Small intestine (tissue), 7 donors: ENCODE measurements around the gene IL17RB. TPM values are rescaled to one million over a fixed set of nuclear protein-coding genes. Genes with fewer than 3 reads are reported as not detected.
A peak's percentile ranks its signal among the peaks of the same experiment; 100 is the strongest.

Source experiments
- DNase-seq, 2 donors: peaks; one replicate each; pipeline versions ENCODE4 v3.0.0 to v3.0.0-alpha.2; 2013
- FAIRE-seq: peaks from 2 replicates; lab custom pipeline; 2012; peaks lifted over from hg19 to GRCh38; lab: Jason Lieb, UNC
- H3K27ac ChIP-seq, 3 donors: one replicate each; pipeline ENCODE4 v1.5.1; 2013; ENCODE audit warnings: low read length in 2 of 3, mild to moderate bottlenecking in 2 of 3, control low read depth in 1 of 3, inconsistent platforms in 1 of 3, low read depth in 1 of 3, moderate library complexity in 1 of 3
- H3K27me3 ChIP-seq, 3 donors: one replicate each; pipeline ENCODE4 v1.6.1; 2013; ENCODE audit warnings: low read length in 3 of 3, inconsistent platforms in 1 of 3; ENCODE audit not compliant: control insufficient read depth in 3 of 3, insufficient read depth in 3 of 3
- H3K36me3 ChIP-seq, 3 donors: one replicate each; pipeline ENCODE4 v1.6.1; 2013; ENCODE audit warnings: low read length in 3 of 3, inconsistent platforms in 1 of 3, low read depth in 1 of 3, mild to moderate bottlenecking in 1 of 3, moderate library complexity in 1 of 3; ENCODE audit not compliant: control insufficient read depth in 3 of 3, insufficient read depth in 2 of 3
- H3K4me1 ChIP-seq, 3 donors: one replicate each; pipeline ENCODE4 v1.6.1; 2013; ENCODE audit warnings: low read length in 2 of 3, inconsistent platforms in 1 of 3, low read depth in 1 of 3, mild to moderate bottlenecking in 1 of 3, moderate library complexity in 1 of 3; ENCODE audit not compliant: control insufficient read depth in 3 of 3, insufficient read depth in 2 of 3
- H3K4me3 ChIP-seq, 3 donors: one replicate each; pipeline ENCODE4 v1.5.1; 2013; ENCODE audit warnings: low read length in 3 of 3, control low read depth in 1 of 3, inconsistent platforms in 1 of 3, low read depth in 1 of 3, mild to moderate bottlenecking in 1 of 3, moderate library complexity in 1 of 3
- H3K9me3 ChIP-seq, 2 donors: one replicate each; pipeline ENCODE4 v1.6.1; 2013; ENCODE audit warnings: low read depth in 1 of 2, low read length in 1 of 2; ENCODE audit not compliant: control insufficient read depth in 2 of 2, insufficient read depth in 1 of 2
- WGBS, 3 donors: extraction: QIAGEN DNeasy Blood & Tissue Kit; methylation state at CpG; one replicate each; pipeline ENCODE4 v1.1.7; 2013; 5-methylcytosine and 5-hydroxymethylcytosine counted together
- polyA plus RNA-seq, 4 donors: library from polyadenylated mRNA; stranded (reverse) in 3 of 4; unstranded in 1 of 4; fragments of 200-250 nt in 3 of 4; fragments of 120-200 nt in 1 of 4; gene quantifications; one replicate each; pipeline versions ENCODE4 v1.2.1 to v1.2.3, GENCODE V29; 2013
- donor health status: healthy with polysubstance abuse.
- donor health status: control.
- donor health status: control.
- donor health status: Bipolar disorder and iron deficiency.
- donor health status: healthy.

Gene IL17RB
- polyA plus RNA-seq, 4 donors, result 2.4 to 14.7 (median 9.8) TPM

GRCh38 chr3:53803124-53803815, 43.1 kb upstream of the IL17RB start:
- DNase-seq, result no peak
- 89 to 92% (median 92%) methylated on average over 18 of the region's 18 CpGs for WGBS, 3 donors
- no peak overlapping the region for H3K4me3 ChIP-seq
- no peak for FAIRE-seq
- peaks cover 0 to 20% (median 0%) of the 10 kb centered on the region in 3 donors for H3K4me1 ChIP-seq
- no peaks in the 10 kb centered on the region for H3K27me3 ChIP-seq
- H3K27ac ChIP-seq, result no peak overlapping the region
- peaks cover 0 to 61% (median 0%) of the 10 kb centered on the region in 3 donors for H3K36me3 ChIP-seq
- H3K9me3 ChIP-seq, result no peaks in the 10 kb centered on the region

GRCh38 chr3:53803816-53804695, 42.3 kb upstream of the IL17RB start:
- Histone ChIP-seq H3K4me3 (no peak overlapping the region), H3K27me3 (no peaks in the 10 kb centered on the region), H3K36me3 (peaks cover 0 to 64% (median 0%) of the 10 kb centered on the region in 3 donors), H3K4me1 (peaks cover 0 to 20% (median 0%) of the 10 kb centered on the region in 3 donors), H3K27ac (no peak overlapping the region), H3K9me3 (no peaks in the 10 kb centered on the region)
- no peak for DNase-seq
- WGBS, 3 donors, result 75 to 81% (median 79%) methylated on average over 20 of the region's 20 CpGs
- FAIRE-seq, result no peak

- Histone ChIP-seq H3K27me3 (no peaks in the 10 kb centered on the region), H3K9me3 (no peaks in the 10 kb centered on the region), H3K4me1 (peaks cover 0 to 20% (median 0%) of the 10 kb centered on the region in 3 donors), H3K4me3 (no peak overlapping the region), H3K27ac (no peak overlapping the region), H3K36me3 (peaks cover 0 to 64% (median 0%) of the 10 kb centered on the region in 3 donors)
- FAIRE-seq (no peak), DNase-seq (no peak)
- 66 to 78% (median 75%) methylated on average over 14 of the region's 14 CpGs for WGBS, 3 donors
These were observed 41.5 kb upstream of the IL17RB start for GRCh38 chr3:53804697-53805462.

GRCh38 chr3:53805463-53806159, 40.8 kb upstream of the IL17RB start:
- no peaks in the 10 kb centered on the region for H3K9me3 ChIP-seq
- no peaks in the 10 kb centered on the region for H3K27me3 ChIP-seq
- no peak for DNase-seq
- WGBS, 3 donors, result 63 to 74% (median 74%) methylated on average over 4 of the region's 4 CpGs
- H3K4me1 ChIP-seq, result peaks cover 0 to 20% (median 0%) of the 10 kb centered on the region in 3 donors
- H3K36me3 ChIP-seq, result peaks cover 0 to 62% (median 0%) of the 10 kb centered on the region in 3 donors
- no peak for FAIRE-seq
- no peak overlapping the region for H3K27ac ChIP-seq
- no peak overlapping the region for H3K4me3 ChIP-seq

- Histone ChIP-seq H3K27ac (peak overlapping the region in 1 of 3 donors; percentile 71), H3K36me3 (peaks cover 0 to 60% (median 0%) of the 10 kb centered on the region in 3 donors), H3K4me1 (peaks cover 0 to 20% (median 0%) of the 10 kb centered on the region in 3 donors), H3K4me3 (no peak overlapping the region), H3K9me3 (no peaks in the 10 kb centered on the region), H3K27me3 (no peaks in the 10 kb centered on the region)
- peak; percentile 55 to 86 for DNase-seq
- 21 to 59% (median 33%) methylated on average over 10 of the region's 10 CpGs for WGBS, 3 donors
- FAIRE-seq, result no peak
These were observed 39.9 kb upstream of the IL17RB start for GRCh38 chr3:53806182-53807116.

- no peaks in the 10 kb centered on the region for H3K9me3 ChIP-seq
- H3K27ac ChIP-seq, result peak overlapping the region in 1 of 3 donors; percentile 71
- 63 to 79% (median 69%) methylated on average over 15 of the region's 15 CpGs for WGBS, 3 donors
- DNase-seq (peak in 1 of 2 donors; percentile 54), FAIRE-seq (no peak)
- peaks cover 0 to 20% (median 0%) of the 10 kb centered on the region in 3 donors for H3K4me1 ChIP-seq
- peaks cover 0 to 60% (median 0%) of the 10 kb centered on the region in 3 donors for H3K36me3 ChIP-seq
- H3K27me3 ChIP-seq, result no peaks in the 10 kb centered on the region
- H3K4me3 ChIP-seq, result no peak overlapping the region
These were observed 39.1 kb upstream of the IL17RB start for GRCh38 chr3:53807117-53807810.

- Histone ChIP-seq H3K4me1 (peaks cover 0 to 20% (median 0%) of the 10 kb centered on the region in 3 donors), H3K27me3 (no peaks in the 10 kb centered on the region), H3K4me3 (no peak overlapping the region), H3K9me3 (no peaks in the 10 kb centered on the region), H3K27ac (no peak overlapping the region), H3K36me3 (peaks cover 0 to 56% (median 0%) of the 10 kb centered on the region in 3 donors)
- DNase-seq (no peak), FAIRE-seq (no peak)
- 92 to 94% (median 93%) methylated on average over 13 of the region's 13 CpGs for WGBS, 3 donors
These were observed 37.9 kb upstream of the IL17RB start for GRCh38 chr3:53808496-53808895.
